A673 (cell line): ENCODE measurements around the gene IL23A.

Source experiments
- CTCF ChIP-seq: fragments of 300-800, 200-600 bp; sonication (generic); conservative IDR thresholded peaks from 2 replicates; pipeline ENCODE4 v1.5.1; 2017; ENCODE audit warnings: low read depth, mild to moderate bottlenecking, antibody characterized with exemption, low read length, moderate library complexity, mixed read lengths
- EZH2 ChIP-seq: fragments of 200-600 bp; sonication (generic); IDR thresholded peaks from 2 replicates; pipeline ENCODE4 v1.6.1; 2017; ENCODE audit warnings: borderline replicate concordance, low read depth, mild to moderate bottlenecking, mixed read lengths, antibody characterized with exemption, low read length; ENCODE audit not compliant: poor library complexity, severe bottlenecking

- TF ChIP-seq CTCF (no peak), EZH2 (no peak)
Observed at GRCh38 chr12:56351325-56351724, 12.6 kb downstream of the IL23A start.
